NCI-H2196 treated with DMSO at 0.1 percent for 48 hours (cell line): ENCODE results near the gene NFAM1.

Experiments
- DNase-seq: peaks from one replicate; lab custom pipeline; 2025; ENCODE audit not compliant: unreplicated experiment; lab: John Stamatoyannopoulos, UW

The NFAM1 gene

GRCh38 chr22:42416671-42417230 lies 15.5 kb downstream of the NFAM1 start:
- no peak for DNase-seq

- DNase-seq, result no peak
Measured at GRCh38 chr22:42414565-42415303, 17.5 kb downstream of the NFAM1 start.

- no peak for DNase-seq
Measured at GRCh38 chr22:42414021-42414420, 18.2 kb downstream of the NFAM1 start.

GRCh38 chr22:42412744-42413333 lies 19.4 kb downstream of the NFAM1 start:
- no peak for DNase-seq

- DNase-seq, result no peak
Measured at GRCh38 chr22:42410708-42411107, 21.5 kb downstream of the NFAM1 start.

- DNase-seq, result no peak
Measured at GRCh38 chr22:42408810-42409529, 23.2 kb downstream of the NFAM1 start.

- no peak for DNase-seq
Measured at GRCh38 chr22:42408276-42408675, 23.9 kb downstream of the NFAM1 start.

GRCh38 chr22:42404266-42404665 lies 27.9 kb downstream of the NFAM1 start:
- DNase-seq, result no peak

GRCh38 chr22:42401535-42402334 lies 30.5 kb downstream of the NFAM1 start:
- DNase-seq, result no peak

GRCh38 chr22:42400811-42401534 lies 31.2 kb downstream of the NFAM1 start:
- DNase-seq, result no peak

- DNase-seq, result peak; percentile 71
Measured at GRCh38 chr22:42399315-42400271, 32.6 kb downstream of the NFAM1 start.

GRCh38 chr22:42397332-42398249 lies 34.6 kb downstream of the NFAM1 start:
- DNase-seq, result no peak

GRCh38 chr22:42396621-42397331 lies 35.4 kb downstream of the NFAM1 start:
- no peak for DNase-seq

- DNase-seq, result peak; percentile 64
Measured at GRCh38 chr22:42389143-42389542, 43.1 kb downstream of the NFAM1 start.

- peak; percentile 89 for DNase-seq
Measured at GRCh38 chr22:42388130-42388797, 43.9 kb downstream of the NFAM1 start.

- no peak for DNase-seq
Measured at GRCh38 chr22:42387631-42388030, 44.6 kb downstream of the NFAM1 start.

- DNase-seq, result no peak
Measured at GRCh38 chr22:42385696-42386095, 46.5 kb downstream of the NFAM1 start.
